Loucy (cell line): ENCODE measurements around the gene STAC2.

Experiments
- EZH2phosphoT487 ChIP-seq: fragments of 200-600 bp; IDR thresholded peaks from 2 replicates; pipeline ENCODE4 v1.6.1; 2018; ENCODE audit warnings: antibody characterized with exemption, mild to moderate bottlenecking, moderate library complexity, borderline replicate concordance
- TF ChIP-seq, protein P1 (sequence below): fragments of 200-600 bp; sonication (generic); conservative IDR thresholded peaks from 2 replicates; pipeline ENCODE4 v1.5.1; 2014; ENCODE audit warnings: mild to moderate bottlenecking, antibody characterized with exemption, low read length

DNA sequence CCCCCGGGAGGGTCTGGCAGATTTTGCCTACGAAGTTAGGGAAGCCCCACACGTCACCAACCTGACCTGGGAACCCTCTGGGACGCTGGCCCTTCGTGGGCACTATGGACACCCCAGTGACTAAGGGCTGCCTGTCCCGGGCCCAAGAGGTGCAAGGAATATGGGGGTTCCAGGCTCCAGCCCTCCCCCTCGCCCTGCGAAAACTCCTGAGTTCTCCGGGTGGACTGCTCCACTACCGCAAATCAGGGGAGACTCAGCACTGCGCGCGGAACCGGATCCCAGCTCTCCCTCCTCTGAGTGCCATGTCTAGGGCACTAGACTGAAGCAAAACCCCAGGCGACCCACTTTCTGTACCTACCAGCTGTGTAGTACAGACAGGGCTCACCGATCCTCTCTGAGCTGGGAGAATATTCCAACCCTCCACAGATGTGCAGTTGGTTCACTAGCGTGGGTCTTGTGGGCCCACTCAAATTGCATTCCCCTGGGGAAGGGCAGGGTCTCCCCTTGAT is 59.9 kb downstream of the STAC2 start, which contains the start of gene ARL5C:
- TF ChIP-seq, protein P1, sequence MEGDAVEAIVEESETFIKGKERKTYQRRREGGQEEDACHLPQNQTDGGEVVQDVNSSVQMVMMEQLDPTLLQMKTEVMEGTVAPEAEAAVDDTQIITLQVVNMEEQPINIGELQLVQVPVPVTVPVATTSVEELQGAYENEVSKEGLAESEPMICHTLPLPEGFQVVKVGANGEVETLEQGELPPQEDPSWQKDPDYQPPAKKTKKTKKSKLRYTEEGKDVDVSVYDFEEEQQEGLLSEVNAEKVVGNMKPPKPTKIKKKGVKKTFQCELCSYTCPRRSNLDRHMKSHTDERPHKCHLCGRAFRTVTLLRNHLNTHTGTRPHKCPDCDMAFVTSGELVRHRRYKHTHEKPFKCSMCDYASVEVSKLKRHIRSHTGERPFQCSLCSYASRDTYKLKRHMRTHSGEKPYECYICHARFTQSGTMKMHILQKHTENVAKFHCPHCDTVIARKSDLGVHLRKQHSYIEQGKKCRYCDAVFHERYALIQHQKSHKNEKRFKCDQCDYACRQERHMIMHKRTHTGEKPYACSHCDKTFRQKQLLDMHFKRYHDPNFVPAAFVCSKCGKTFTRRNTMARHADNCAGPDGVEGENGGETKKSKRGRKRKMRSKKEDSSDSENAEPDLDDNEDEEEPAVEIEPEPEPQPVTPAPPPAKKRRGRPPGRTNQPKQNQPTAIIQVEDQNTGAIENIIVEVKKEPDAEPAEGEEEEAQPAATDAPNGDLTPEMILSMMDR = no peak
- no peak for TF ChIP-seq EZH2phosphoT487
